Loucy (cell line): ENCODE measurements around the gene NCOR2.

ENCODE experiments used
- EZH2phosphoT487 ChIP-seq: fragments of 200-600 bp; IDR thresholded peaks from 2 replicates; pipeline ENCODE4 v1.6.1; 2018; ENCODE audit warnings: antibody characterized with exemption, mild to moderate bottlenecking, moderate library complexity, borderline replicate concordance
- TF ChIP-seq, protein P1 (sequence below): fragments of 200-600 bp; sonication (generic); conservative IDR thresholded peaks from 2 replicates; pipeline ENCODE4 v1.5.1; 2014; ENCODE audit warnings: mild to moderate bottlenecking, antibody characterized with exemption, low read length

GRCh38 chr12:124594851-124595250 is 27.4 kb upstream of the NCOR2 start:
- TF ChIP-seq, protein P1, sequence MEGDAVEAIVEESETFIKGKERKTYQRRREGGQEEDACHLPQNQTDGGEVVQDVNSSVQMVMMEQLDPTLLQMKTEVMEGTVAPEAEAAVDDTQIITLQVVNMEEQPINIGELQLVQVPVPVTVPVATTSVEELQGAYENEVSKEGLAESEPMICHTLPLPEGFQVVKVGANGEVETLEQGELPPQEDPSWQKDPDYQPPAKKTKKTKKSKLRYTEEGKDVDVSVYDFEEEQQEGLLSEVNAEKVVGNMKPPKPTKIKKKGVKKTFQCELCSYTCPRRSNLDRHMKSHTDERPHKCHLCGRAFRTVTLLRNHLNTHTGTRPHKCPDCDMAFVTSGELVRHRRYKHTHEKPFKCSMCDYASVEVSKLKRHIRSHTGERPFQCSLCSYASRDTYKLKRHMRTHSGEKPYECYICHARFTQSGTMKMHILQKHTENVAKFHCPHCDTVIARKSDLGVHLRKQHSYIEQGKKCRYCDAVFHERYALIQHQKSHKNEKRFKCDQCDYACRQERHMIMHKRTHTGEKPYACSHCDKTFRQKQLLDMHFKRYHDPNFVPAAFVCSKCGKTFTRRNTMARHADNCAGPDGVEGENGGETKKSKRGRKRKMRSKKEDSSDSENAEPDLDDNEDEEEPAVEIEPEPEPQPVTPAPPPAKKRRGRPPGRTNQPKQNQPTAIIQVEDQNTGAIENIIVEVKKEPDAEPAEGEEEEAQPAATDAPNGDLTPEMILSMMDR, result no peak
- no peak for TF ChIP-seq EZH2phosphoT487
